Measurements from ENCODE around the gene PIGH.

The PIGH gene, protein sequence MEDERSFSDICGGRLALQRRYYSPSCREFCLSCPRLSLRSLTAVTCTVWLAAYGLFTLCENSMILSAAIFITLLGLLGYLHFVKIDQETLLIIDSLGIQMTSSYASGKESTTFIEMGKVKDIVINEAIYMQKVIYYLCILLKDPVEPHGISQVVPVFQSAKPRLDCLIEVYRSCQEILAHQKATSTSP

DNA sequence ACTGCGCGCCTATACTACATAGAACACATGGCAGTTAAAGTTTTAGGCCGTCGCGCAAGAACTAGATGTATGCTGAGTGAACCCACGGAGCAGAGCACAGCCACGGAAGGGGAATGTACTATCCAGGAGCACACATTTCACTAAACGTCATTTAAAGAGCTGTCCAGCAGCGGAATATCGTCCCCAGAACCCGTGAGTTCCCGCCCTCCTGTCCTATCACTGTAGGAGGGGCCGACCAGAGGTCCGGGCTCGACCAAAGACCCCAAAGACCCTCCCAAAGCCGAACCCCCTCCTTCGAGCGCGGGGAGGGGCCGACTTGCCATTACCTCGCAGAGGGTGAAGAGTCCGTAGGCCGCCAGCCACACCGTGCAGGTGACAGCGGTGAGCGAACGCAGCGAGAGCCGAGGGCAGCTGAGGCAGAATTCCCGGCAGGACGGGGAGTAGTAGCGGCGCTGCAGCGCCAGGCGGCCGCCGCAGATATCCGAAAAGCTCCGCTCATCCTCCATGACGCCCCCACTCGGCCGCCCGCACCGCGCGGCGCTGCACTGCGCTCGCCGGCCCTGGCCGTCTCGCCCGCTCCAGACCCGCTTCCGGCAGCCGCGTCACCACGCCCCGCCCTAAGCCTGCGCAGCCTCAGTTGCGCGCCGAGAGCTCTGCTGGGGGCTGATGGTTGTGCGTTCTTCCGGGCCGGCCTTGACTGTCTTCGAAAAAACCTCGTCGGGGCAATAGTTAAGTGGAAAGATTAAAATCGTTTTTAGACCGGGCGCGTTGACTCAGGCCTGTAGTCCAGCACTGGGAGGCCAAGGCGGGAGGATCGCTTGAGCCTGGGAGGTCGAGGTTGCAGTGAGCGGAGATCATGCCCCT is at the start of gene PIGH:
TSS of gene PIGH (minus strand) at position 571 of the 864 bp plus-strand sequence. CDS start at position 506, 65 bp downstream.
- DNase-seq (ENCODE audit: low read depth), result peak; percentile 92
- peak within 1 kb of the TSS; percentile 89 for H3K4me3 ChIP-seq (ENCODE audit: low read depth, low read length)
- TF ChIP-seq, protein P1, sequence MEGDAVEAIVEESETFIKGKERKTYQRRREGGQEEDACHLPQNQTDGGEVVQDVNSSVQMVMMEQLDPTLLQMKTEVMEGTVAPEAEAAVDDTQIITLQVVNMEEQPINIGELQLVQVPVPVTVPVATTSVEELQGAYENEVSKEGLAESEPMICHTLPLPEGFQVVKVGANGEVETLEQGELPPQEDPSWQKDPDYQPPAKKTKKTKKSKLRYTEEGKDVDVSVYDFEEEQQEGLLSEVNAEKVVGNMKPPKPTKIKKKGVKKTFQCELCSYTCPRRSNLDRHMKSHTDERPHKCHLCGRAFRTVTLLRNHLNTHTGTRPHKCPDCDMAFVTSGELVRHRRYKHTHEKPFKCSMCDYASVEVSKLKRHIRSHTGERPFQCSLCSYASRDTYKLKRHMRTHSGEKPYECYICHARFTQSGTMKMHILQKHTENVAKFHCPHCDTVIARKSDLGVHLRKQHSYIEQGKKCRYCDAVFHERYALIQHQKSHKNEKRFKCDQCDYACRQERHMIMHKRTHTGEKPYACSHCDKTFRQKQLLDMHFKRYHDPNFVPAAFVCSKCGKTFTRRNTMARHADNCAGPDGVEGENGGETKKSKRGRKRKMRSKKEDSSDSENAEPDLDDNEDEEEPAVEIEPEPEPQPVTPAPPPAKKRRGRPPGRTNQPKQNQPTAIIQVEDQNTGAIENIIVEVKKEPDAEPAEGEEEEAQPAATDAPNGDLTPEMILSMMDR (IDR thresholded peaks at IDR 0.05; ENCODE audit: low read depth, low read length), result peak; percentile 44
- TF ChIP-seq POLR2A (IDR thresholded peaks at IDR 0.05; ENCODE audit: extremely low read depth, insufficient read length), result no peak
- TF ChIP-seq MYC (IDR thresholded peaks at IDR 0.05; ENCODE audit: low read depth, low read length), result peak; percentile 5; the same call in 1 of the 2 replicates
- TF ChIP-seq, protein P2, sequence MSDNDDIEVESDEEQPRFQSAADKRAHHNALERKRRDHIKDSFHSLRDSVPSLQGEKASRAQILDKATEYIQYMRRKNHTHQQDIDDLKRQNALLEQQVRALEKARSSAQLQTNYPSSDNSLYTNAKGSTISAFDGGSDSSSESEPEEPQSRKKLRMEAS (IDR thresholded peaks at IDR 0.05; ENCODE audit: low read depth, low read length), result no peak; the same call in 1 of the 2 replicates

DNA sequence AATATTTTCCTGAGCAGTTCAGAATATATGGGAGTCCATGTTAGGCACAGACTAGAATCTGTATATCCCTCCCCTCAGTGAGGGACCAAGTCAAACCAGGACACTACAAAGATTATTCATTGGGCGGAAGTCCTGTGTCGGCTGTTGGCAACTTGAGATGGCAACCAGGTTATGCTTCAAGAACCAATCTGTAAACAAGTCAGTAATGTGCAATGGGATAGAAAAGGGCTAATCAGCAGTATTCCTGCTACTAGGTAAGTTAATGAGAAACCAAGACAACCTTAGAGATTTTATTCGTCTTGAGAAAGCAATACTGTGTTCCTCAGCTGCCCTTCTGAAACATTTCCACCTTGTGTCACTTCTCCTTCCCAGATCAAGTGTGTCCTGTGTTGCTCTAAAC is 46.1 kb upstream of the PIGH start:
- no peak for DNase-seq (ENCODE audit: low read depth)

DNA sequence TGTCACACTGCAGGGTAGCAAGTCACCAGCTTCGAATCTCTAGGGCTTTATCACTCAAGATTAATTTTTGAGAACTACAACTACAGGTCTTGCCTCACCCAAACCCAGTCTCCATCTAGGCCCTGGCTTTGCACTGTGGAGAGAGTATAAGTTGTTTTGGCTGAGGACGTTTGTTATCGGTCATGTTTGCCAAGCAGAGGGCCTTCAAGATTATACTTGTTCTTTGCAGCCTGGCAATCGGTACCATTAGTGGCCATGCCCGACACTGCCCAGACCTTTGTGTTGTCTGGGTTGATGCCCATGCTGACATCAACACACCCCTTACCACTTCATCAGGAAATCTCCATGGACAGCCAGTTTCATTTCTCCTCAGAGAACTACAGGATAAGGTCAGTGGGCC is 45.3 kb upstream of the PIGH start:
- no peak overlapping the region for H3K4me3 ChIP-seq (ENCODE audit: low read depth, low read length)
- DNase-seq (ENCODE audit: low read depth), result no peak
- TF ChIP-seq, protein P1 (IDR thresholded peaks at IDR 0.05; ENCODE audit: low read depth, low read length), result no peak
- TF ChIP-seq MYC (IDR thresholded peaks at IDR 0.05; ENCODE audit: low read depth, low read length) (no peak), POLR2A (IDR thresholded peaks at IDR 0.05; ENCODE audit: extremely low read depth, insufficient read length) (no peak)
- TF ChIP-seq, protein P2 (IDR thresholded peaks at IDR 0.05; ENCODE audit: low read depth, low read length), result no peak

More for the DNA sequence above, 46.1 kb upstream of the PIGH start:
- H3K4me3 ChIP-seq (ENCODE audit: low read depth, low read length), result no peak overlapping the region
- TF ChIP-seq, protein P1 (IDR thresholded peaks at IDR 0.05; ENCODE audit: low read depth, low read length), result no peak
- TF ChIP-seq, protein P2 (IDR thresholded peaks at IDR 0.05; ENCODE audit: low read depth, low read length), result no peak
- TF ChIP-seq MYC (IDR thresholded peaks at IDR 0.05; ENCODE audit: low read depth, low read length) (no peak), POLR2A (IDR thresholded peaks at IDR 0.05; ENCODE audit: extremely low read depth, insufficient read length) (no peak)

DNA sequence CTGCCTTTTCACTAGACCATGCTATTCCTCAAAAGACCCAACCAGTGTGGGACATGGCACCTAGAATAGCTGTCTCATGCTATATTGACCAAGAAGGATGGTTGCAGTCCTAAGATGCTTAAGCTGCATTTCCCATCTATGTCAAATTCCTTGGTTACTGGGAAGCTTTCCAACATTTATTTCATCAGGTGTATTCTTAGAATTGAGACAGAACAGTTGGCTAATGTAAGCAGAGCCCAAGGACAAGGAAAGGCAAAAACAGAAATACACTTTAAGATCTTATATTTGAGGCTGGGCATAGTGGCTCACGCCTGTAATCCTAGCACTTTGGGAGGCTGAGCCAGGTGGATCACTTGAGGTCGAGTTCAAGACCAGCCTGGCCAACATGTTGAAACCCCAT is 44.4 kb upstream of the PIGH start:
- TF ChIP-seq POLR2A (IDR thresholded peaks at IDR 0.05; ENCODE audit: extremely low read depth, insufficient read length) (no peak), MYC (IDR thresholded peaks at IDR 0.05; ENCODE audit: low read depth, low read length) (no peak)
- TF ChIP-seq, protein P1 (IDR thresholded peaks at IDR 0.05; ENCODE audit: low read depth, low read length), result no peak
- TF ChIP-seq, protein P2 (IDR thresholded peaks at IDR 0.05; ENCODE audit: low read depth, low read length), result no peak
- H3K4me3 ChIP-seq (ENCODE audit: low read depth, low read length), result no peak overlapping the region
- no peak for DNase-seq (ENCODE audit: low read depth)

DNA sequence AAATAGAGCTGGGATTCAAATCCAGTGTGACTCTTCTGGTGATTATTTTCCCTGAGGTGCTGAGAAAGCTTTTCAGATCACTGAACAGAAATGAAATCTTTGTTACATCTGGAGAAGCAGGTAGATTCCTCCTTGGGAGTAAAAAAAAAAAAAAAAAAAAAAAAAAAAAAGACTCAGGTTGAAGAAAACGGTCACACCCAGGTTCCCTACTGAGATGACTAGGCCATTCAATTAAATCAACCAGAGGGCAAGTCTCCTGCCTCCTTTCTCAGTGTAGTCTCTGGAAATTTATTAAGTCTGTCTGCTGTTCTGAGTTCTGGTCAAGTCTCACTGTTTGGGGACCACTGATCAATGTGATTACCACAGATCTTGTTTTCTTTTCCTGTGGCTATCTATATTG is 43.6 kb upstream of the PIGH start:
- TF ChIP-seq, protein P1 (IDR thresholded peaks at IDR 0.05; ENCODE audit: low read depth, low read length), result no peak
- TF ChIP-seq MYC (IDR thresholded peaks at IDR 0.05; ENCODE audit: low read depth, low read length) (no peak), POLR2A (IDR thresholded peaks at IDR 0.05; ENCODE audit: extremely low read depth, insufficient read length) (no peak)
- TF ChIP-seq, protein P2 (IDR thresholded peaks at IDR 0.05; ENCODE audit: low read depth, low read length), result no peak
- no peak for DNase-seq (ENCODE audit: low read depth)
- no peak overlapping the region for H3K4me3 ChIP-seq (ENCODE audit: low read depth, low read length)
